Astrocyte of the hippocampus (primary cell): Measurements from ENCODE around the gene THAP7.

Experiments
- DNase-seq: peaks from one replicate; pipeline ENCODE4 v3.0.0; 2011; ENCODE audit warnings: low read depth, low spot score

Gene THAP7

DNA sequence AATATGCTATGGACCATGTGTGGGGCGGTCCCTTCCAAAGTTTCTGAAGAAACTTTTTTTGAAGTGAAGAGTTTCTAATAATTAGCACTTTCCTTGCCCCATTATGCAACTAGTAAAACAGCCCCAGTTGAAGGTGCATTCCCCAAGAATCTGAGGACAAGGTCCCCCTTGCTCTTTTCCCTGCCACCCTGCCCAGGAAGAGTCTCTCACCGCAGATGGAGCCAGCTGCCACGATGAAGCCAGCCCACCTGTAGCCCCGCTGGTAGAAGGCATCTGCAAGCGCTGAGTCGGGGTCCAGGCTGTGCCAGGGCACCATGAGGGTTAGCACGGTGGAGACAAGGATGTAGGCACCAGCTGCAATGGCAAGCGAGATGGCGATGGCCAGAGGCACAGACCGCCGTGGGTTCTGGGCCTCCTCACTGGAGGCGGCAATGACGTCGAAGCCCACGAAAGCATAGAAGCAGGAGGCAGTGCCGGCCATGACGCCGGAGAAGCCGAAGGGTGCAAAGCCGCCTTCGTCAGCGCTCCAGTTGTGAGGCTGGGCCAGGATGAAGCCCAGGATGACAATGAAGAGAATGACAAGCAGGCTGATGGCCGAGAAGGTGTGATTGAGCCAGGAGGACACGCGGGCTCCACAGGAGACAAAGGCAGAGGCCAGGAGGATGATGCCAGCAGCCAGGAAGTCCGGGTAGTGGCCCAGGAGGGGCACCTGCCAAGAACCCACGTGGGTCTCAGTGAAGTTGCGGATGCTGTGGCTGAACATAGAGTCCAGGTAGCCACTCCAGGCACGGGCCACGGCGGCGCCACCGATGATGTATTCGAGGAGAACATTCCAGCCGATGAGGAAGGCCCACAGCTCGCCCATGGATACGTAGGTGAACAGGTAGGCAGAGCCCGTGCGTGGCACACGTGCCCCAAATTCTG lies 29.0 kb upstream of the THAP7 start:
- DNase-seq = no peak

DNA sequence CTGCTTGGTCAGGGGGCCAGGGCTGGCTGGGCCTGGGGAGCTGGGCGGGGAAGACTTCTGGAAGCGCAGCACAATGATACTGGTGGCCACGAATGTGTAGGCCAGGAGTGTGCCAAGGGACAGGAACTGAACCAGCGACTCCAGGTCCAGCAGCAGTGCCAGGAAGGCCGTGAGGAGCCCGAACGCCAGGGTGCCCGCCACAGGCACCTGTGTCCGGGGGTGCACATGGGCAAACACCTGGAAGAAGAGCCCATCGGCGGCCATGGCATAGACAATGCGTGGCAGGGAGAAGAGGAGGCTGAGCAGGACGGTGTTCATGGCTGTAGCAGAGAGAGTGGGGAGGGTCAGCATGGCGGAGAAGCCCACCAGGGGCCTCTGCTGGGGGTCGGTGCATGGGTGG lies 28.1 kb upstream of the THAP7 start:
- DNase-seq = no peak

DNA sequence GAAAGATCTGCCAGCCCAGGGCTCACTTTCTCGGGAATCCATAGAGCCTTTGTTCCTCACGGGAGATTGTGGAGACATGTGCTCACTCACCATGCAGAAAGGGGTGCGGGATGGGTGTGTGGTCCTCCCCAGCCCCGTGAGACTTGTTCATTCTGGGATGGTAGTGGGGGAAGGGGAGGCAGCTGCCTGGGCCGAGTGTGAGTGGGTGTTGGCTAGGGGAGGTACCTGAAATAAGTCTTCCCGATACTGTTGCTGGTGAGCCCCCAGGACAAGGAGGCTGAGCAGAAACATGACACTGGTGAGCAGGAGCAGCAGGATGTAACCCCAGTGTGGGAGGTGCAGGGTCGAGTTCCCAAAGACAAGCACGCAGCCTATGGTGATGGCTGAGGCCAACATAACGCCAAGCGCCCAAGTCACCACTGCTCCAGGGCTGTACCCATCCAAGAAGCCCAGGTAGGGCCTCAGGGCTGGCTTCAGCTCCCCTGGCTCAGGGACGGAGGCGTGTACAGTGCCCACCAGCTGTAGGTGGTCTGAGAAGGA lies 27.6 kb upstream of the THAP7 start:
- DNase-seq = no peak

DNA sequence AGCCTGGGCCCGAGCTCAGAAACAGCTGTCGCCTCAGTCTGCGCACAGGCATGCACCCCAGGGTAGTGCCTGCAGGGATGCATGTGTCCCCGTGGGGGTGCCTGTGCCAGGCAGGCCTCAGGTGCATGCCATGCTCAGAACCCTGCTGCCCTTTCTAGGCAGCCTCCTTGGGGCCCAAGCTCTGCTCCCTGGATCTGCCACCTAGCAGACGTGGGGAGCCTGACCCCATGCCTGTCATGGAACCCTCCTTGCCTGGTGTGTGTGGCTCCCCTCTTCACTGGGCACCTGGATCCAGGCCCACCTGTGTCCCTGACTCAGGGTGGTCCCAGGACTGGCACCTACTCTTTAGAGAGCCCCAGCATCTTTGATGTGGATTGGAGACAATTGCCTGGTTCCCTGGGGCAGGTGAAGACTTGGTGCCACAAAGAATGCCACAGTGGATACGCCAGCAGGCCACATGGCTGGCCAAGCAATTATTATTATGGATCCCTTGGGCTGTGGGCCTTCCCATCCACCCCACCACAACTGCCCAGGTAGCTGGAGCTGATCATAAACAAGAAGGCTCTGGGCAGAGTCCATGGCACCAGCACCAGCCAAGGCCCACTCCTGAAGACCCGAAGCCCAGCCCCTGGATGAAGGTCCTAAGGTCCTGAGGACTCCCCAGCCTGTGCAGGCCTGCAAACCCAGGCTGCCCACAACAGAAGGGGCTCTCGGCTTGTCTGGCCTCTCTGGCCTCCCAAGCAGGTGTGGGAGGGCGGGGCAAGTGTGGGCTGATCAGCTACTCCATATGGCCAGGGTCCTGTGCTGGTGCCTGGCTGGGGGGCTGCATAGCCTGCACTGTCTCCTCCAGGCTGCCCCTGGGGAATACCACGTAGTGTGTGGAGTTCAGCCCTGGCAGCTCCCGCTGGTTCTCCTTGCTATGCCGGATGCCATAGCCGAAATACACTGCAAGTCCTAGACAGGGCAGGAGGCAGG lies 26.6 kb upstream of the THAP7 start:
- DNase-seq = no peak

DNA sequence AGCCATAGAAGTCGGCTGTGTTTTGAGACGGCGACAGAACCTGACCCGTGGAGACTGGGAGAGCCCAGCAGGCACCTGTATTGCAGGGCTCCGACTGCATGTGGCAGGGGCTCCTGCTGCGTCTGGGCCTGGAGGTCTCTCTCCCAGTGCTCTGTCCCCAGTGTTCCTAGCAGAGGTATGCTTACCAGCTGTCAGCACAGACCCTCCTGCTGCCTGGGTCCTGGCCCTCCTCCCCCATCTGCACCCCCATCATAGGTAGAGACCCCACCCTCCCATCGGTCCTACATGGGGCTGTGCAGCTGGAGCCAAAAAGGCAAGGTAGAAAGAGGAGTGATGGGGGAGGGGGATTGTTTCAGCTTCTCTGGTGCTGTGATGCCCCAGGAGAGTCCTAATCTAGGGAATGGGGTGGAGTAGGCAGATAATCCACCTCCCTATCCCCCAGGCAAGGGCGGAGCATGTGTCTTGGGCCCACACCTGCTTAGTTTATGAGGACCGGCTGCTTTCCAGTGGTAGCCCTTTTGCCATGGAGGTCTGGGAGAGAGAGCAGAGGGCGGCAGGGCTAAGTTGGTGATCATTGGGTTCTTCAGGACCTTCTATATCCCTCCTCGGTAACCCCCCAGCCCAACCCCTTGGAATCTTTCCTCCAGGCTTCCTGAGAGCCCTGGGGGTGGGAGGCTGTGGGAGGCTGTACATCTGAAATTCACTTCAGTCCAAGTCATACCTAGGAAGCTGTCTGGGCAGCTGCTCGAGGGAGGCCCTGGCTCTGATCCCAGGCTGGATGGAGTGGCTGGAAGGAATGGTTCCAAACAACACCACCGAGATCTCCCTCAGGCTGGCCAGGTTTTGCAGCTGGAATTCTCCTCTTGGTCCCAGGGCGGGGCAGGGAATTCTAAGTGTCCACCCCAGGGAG lies 25.1 kb upstream of the THAP7 start:
- peak; percentile 82 for DNase-seq

DNA sequence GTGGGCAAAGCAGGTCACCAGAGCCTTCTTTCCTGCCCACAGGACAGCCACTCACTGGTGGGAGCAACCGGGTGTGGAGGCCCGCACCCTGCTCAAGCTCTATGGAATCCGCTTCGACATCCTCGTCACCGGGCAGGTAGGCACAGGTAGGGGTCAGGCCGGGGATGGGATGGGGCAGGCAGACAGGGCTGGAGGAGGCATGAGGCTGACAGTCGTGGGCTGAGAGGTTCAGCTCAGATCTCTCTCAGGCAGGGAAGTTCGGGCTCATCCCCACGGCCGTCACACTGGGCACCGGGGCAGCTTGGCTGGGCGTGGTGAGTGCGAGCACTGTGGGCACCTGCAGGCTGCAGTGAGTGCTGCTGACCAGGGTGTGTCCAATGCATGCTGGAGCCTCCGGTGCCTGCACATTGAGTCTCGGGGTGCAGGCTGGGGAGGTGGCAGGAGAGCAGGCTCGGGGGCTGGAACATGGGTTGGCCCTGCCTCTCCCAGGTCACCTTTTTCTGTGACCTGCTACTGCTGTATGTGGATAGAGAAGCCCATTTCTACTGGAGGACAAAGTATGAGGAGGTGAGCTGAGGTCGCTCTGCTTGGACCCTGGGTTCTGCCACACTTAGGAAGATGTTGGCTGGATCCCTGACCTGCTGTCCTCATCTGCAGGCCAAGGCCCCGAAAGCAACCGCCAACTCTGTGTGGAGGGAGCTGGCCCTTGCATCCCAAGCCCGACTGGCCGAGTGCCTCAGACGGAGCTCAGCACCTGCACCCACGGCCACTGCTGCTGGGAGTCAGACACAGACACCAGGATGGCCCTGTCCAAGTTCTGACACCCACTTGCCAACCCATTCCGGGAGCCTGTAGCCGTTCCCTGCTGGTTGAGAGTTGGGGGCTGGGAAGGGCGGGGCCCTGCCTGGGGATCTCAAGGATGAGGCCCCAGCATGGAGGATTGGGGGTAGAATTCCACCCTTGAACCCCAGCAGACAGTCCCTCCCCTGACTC lies 24.1 kb upstream of the THAP7 start:
- no peak for DNase-seq

DNA sequence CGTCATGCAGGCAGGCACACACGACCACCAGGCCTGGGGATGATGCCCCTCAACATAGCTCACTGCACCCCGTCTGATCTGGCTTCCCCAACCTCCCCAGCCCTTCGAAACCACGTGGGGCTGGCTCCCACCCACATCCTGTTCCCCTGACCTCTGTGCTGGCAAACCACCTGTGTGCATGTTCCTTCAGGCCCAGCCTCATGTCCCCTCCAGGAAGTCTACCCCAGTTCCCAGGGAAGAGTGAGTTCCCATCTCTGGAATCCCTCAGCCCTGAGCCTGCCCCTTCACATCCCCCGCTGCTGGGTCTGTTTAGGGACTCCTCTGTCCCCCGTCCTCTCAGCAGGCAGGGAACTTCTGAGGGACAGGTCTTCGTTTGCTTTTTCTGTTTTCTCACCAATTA lies 23.3 kb upstream of the THAP7 start:
- no peak for DNase-seq

DNA sequence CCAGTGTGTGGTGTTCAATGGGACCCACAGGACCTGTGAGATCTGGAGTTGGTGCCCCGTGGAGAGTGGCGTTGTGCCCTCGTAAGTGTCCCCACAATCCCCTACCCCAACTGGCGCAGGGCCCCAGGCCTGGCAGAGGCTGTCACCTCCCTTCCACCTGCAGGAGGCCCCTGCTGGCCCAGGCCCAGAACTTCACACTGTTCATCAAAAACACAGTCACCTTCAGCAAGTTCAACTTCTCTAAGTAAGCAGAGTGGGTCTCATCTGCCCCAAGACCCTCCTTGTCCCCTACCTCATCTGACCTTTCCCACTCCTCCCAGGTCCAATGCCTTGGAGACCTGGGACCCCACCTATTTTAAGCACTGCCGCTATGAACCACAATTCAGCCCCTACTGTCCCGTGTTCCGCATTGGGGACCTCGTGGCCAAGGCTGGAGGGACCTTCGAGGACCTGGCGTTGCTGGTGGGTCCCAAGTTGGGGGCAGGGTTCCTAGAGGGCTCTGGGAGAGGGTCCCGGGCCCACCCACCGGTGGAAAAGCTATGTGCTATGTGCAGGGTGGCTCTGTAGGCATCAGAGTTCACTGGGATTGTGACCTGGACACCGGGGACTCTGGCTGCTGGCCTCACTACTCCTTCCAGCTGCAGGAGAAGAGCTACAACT lies 21.2 kb upstream of the THAP7 start:
- DNase-seq = no peak

DNA sequence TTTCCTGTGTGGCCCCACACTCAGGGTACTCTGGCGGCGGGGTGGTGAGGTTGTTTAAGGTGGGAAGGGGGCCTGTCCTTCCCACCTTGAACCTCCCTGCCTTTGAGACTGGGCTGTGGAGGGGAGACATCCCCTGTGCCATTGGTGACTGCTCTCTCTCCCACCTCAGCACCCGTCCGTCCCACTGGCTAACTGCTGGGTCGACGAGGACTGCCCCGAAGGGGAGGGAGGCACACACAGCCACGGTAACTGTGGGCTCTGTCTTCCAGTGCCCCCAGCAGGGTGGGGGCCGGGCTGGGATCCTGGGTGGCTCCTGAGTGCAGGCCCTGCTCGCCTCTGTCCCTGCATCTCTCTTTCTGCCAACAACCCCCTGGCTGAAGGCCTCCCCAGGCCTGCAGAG lies 20.6 kb upstream of the THAP7 start:
- DNase-seq = no peak

DNA sequence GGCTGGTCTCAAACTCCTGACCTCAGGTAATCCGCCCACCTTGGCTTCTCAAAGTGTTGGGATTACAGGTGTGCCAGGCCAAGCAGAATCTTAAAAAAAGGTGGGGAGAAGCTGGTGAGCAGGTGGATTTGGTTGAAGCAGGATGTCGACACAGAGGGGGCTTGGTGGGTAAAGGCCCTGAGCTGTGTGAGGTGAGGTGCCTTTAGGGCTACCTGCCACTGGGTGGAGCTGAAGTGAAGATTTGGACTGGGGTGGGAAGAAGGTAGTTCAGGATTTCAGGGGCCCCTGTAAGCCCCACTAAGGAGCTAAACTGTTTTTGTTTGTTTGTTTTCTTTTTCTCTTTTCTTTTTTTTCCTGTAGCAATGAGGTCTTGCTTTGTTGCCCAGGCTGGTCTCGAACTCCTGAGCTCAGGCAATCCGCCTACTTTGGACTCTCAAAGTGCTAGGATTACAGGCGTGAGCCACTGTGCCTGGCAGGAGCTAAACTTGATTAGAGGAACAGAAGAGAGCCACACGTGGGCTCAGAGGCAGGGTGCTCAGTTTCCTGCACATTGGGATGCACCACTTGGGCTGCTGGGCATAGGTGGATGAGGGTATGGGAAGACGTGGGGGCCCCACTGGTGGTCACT lies 19.0 kb upstream of the THAP7 start:
- DNase-seq = no peak

DNA sequence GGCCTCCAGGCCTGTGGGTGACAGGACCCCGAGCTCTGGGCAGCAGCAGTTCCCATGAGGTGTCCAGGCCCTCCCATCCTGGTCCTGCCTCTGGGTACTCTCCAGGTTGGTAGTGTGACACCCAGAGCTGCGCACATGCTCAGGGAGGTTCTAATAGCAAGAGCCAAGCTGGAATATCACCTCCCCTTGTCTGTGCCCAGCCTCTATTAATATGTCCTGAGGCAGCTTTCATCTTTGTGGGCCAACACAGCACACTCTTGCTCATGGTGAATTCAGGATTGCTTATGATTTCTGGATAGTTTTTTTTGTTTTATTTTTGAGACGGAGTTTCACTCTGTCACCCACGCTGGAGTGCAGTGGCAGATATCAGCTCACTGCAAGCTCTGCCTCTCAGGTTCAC lies 16.4 kb upstream of the THAP7 start:
- DNase-seq = no peak

DNA sequence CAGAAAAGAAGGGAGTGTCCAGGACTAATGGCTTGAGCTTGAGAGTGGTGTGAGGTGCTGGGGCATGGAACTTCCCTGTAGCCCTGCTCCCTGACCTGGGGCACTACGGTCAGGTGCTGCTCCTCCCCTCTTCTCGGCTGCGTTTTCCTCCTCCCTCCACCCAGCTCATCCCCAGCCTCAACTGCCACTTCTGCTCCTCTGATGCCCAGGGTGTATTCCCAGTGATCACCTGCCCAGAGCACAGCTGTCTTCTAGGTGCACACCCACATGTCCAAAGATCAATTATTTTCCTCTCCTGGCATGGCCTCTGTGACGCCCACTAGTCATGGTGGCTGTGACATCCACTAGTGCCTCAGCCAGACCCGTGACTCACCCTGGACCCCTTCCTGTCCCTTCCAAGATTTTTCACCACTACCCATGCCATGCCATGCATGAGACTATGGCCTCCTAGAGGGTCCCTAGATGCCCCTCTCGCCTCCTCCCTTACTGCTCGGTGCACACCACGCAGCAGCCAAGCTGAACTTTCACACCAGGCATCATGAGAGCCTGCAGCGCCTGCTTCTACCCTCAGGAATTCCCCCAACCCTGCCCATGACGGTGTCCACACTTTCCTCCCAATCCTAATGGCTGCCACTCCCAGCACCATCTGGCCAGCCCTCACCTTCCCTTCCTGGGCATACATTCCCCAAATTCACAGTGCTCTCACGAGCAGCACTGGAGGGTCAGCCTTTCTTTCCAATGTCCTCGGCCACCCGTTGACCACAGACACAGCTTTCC lies 14.9 kb upstream of the THAP7 start:
- DNase-seq = no peak

DNA sequence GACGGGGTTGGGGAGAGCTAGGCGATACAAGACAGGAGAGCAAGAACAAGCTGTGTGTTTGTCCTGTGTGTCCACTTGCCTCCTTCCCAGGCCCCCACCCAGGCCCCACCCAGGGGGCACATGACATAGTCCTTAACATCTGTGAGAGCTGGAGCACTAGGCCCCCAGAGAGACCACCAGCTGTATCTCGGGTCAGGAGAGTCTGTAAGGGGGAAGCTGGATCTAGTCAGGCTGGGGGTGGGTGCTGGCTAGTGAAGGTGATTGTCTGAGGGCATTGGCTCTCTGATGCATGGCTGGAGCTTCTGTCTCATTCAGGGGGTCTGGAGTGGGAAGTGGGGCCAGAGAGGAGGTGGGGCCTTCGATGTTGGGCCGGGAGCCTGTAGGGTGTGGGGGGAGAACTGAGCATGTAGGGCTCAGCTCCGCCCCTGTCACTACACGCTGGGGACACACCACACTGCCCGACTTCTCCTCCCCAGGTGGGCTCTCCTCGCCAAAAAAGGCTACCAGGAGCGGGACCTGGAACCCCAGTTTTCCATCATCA lies 13.6 kb upstream of the THAP7 start:
- DNase-seq = no peak

DNA sequence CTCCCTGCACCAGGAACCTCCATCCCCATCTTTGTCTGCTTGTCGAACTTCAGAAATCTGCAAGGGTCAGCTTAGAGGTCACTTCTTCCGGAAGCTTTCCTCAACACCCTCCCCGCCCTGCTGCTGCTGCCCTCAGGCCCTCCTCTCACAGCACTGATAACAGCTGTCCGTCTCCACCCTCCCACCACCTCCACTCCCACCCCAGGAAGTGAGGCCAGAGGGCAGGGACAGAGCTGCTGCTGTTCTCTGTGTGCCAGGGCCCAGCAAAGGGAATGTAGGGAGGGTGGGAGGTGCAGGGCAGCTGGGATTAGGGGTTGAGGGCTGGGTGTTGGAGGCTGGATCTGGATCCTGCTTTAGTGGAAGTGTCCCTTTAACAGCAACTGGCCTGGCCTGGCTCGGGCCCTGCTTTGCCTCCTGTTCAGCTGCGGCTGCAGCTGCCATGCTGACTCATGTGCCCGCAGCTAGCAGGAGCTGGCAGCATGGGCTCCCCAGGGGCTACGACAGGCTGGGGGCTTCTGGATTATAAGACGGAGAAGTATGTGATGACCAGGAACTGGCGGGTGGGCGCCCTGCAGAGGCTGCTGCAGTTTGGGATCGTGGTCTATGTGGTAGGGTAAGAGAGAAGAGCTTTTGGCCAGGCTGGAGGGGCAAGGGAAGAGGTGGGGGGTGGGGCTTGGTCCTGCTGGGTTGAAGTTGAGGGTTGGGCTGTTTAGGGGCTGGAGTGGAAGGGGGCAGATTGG lies 13.0 kb upstream of the THAP7 start, which contains the start of gene P2RX6:
Gene P2RX6 (plus strand): TSS at position 440 of the 740 bp plus-strand sequence. CDS start 10 bp downstream, at position 450.
- peak; percentile 56 for DNase-seq

DNA sequence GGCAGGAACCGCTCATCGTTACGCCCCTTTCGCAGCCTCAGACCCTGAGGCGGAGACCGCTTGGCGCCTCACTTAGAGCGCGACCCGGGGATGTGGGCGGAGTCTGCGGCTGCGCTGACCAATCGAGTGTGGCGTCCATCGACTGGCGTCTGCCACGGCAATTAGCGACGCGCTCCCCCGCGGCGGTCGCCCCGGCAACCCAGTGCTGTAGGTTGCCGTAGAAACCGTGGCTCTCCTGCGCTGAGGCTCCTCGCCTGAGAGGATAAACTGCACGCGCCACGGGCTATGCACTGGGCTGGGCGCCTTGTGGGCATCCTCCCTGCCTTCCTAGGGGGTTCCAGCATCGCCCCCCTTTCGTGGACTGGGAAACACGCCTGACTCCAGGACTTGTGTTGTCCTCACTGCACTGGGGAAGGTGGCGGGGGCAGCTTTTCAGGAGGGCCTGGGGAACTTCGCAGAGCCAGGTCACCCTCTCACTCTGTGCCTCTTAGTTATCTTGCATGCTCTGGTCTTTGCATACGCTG lies 12.3 kb upstream of the THAP7 start:
- peak; percentile 97 for DNase-seq

DNA sequence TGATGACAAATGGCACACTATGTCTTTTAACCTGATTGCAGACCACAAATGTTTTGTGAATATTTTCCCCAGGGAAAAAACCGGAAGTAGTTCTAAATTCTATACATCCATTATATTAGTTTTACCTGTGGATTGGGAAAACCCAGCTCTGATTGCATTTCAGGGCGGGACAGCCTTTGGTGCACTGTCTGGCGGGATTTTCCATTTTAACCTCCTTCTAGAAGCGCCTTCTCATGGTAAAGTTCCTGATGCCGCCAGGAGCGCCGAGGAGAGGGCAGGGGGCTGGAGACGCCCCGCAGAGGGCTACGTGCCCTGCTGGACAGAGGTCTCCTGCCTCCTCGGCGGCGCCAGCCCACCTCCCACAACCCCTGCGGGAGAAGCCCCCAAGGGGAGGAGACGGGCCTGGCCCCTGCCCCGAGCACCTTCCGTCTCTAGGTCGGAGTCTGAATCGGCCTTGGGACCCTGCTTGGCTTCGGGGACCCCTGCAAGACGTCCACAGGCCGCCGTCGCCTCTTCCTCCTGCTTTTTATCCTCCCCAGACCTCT lies 11.8 kb upstream of the THAP7 start:
- no peak for DNase-seq
